ENCODE measurements around the gene PTPN1. TPM values are rescaled to one million over a fixed set of nuclear protein-coding genes. Genes with fewer than 3 reads are reported as not detected.

The PTPN1 gene
- total and polyA plus RNA-seq, 2 of the 13 experiments (the other 11 are each of a cell fraction or from before 2014, with no cell fraction given), result 17.7 to 37.2 TPM

DNA sequence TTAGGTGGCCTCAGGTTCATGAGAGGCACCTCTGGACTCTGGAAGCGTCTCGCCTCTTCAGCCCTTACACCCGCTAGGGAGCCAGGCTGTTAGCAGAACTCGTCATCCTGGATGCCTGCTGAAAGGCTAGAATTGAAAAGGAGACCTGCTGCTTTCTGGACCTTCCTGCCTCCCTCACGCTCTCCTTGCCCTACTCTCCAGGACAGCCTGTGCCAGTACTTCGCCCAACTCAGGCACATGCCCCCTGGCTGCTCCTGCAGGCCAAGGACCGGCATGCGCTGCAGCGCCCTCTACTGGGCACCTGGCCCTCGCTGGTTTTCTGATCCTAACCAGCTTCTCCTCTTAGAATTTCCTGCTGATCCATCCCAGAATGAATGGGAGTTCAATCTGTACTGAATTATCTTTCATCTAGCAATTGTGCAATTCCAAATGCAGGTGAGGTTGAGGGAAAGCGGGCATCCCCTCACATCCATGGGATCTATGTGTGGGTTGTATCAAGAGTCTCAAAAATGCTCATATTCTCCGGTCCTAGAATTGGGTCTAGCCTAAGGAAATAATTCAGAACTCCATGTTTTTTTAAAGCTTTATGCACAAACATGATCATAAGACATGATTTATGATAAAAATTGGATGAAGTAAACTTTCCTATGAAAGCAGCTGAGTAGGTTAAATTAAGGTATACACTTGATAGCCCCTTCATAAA, 78.0 kb downstream of the PTPN1 start:
- WGBS (ENCODE audit: low lambda C conversion rate), result 48% methylated on average over 12 of the region's 12 CpGs
- Histone ChIP-seq H3K4me2 (ENCODE audit: low read depth, low read length) (no peak overlapping the region), H3K4me1 (ENCODE audit: insufficient read depth, low read length) (no peaks in the 10 kb centered on the region), H3K4me3 (replicated peaks in 1 of 3; ENCODE audit: insufficient read depth in 1 of 3, low read depth in 2 of 3, low read length in 3 of 3) (no peak overlapping the region), H4K20me1 (ENCODE audit: insufficient read depth, low read length) (no peaks in the 10 kb centered on the region), H3K9me3 (ENCODE audit: low read length) (no peaks in the 10 kb centered on the region), H3K27me3 (ENCODE audit: control insufficient read depth in 1 of 2, insufficient read depth in 2 of 2, low read length in 2 of 2) (no peaks in the 10 kb centered on the region), H3K36me3 (replicated peaks in 1 of 2; ENCODE audit: control insufficient read depth in 1 of 2, insufficient read depth in 2 of 2, low read length in 2 of 2) (peaks cover 12 to 20% of the 10 kb centered on the region in 2 experiments; a peak in 3 of 5 replicates), H3K79me2 (ENCODE audit: insufficient read depth, low read length) (no peaks in the 10 kb centered on the region), H2AFZ (ENCODE audit: low read length) (no peak overlapping the region), H3K27ac (ENCODE audit: extremely low read length, insufficient read depth, low read length) (no peak overlapping the region), H3K9ac (ENCODE audit: insufficient read depth, low read depth, low read length) (no peak overlapping the region)
- CTCF ChIA-PET (ENCODE audit: low intra/inter-chr PET ratio, low total read pairs), result interaction anchor here (0.7 to 1.5 kb wide), 6 partner anchors 47 to 402 kb away, joined by 3 to 8 read pairs (median 4); partner anchors contain the start of gene PTPN1
- peak; percentile 82 for ATAC-seq
- in situ Hi-C loops (cut with HindIII; ENCODE audit: extremely low pct_ligation_motif_present, low pct_unique_long_range_greater_than_20kb) (loop anchor here (10.0 kb wide), 1 partner anchor 473 kb away; the partner anchor contains the start of gene UBE2V1), intact Hi-C loops (cut with micrococcal nuclease; ENCODE audit: unreplicated experiment) (no loop called here)
- FAIRE-seq, result peak; percentile 87
- POLR2A ChIA-PET, result interaction anchor here (0.7 to 0.8 kb wide), 2 partner anchors 11 to 138 kb away, joined by 4 read pairs; no protein-coding TSS in a partner anchor
- DNase-seq (ENCODE audit: low spot score), result peak; percentile 67
- BruUV-seq (replicated peaks), result no TSS peak
- TF ChIP-seq KLF6 (CRISPR knock-in tag; IDR thresholded peaks at IDR 0.05), result no peak
- TF ChIP-seq, protein P1, sequence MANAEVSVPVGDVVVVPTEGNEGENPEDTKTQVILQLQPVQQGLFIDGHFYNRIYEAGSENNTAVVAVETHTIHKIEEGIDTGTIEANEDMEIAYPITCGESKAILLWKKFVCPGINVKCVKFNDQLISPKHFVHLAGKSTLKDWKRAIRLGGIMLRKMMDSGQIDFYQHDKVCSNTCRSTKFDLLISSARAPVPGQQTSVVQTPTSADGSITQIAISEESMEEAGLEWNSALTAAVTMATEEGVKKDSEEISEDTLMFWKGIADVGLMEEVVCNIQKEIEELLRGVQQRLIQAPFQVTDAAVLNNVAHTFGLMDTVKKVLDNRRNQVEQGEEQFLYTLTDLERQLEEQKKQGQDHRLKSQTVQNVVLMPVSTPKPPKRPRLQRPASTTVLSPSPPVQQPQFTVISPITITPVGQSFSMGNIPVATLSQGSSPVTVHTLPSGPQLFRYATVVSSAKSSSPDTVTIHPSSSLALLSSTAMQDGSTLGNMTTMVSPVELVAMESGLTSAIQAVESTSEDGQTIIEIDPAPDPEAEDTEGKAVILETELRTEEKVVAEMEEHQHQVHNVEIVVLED (CRISPR knock-in tag; IDR thresholded peaks at IDR 0.05; ENCODE audit: borderline replicate concordance), result peak; percentile 15; the same call in 1 of the 2 replicates
- TF ChIP-seq MAFG (CRISPR knock-in tag; IDR thresholded peaks at IDR 0.05), result no peak
- no peak for TF ChIP-seq FLYWCH1 (CRISPR knock-in tag; IDR thresholded peaks at IDR 0.05)
- TF ChIP-seq ZNF607 (CRISPR knock-in tag; IDR thresholded peaks at IDR 0.05; ENCODE audit: borderline replicate concordance), result peak; percentile 73; the same call in 1 of the 2 replicates
- peak; percentile 35; the same call in 1 of the 2 replicates for TF ChIP-seq RARA (CRISPR knock-in tag; IDR thresholded peaks at IDR 0.05)
- no peak for TF ChIP-seq ZBTB20 (CRISPR knock-in tag; IDR thresholded peaks at IDR 0.05; ENCODE audit: borderline replicate concordance, low read depth)
- no peak for TF ChIP-seq KDM1A (CRISPR knock-in tag; IDR thresholded peaks at IDR 0.05)
- 0 out of 2 replicates have a peak, but pooled peaks have one; percentile 33 for TF ChIP-seq HDAC1 (CRISPR knock-in tag; IDR thresholded peaks at IDR 0.05)
- TF ChIP-seq NR2C2 (CRISPR knock-in tag; IDR thresholded peaks at IDR 0.05; ENCODE audit: borderline replicate concordance), result no peak
- TF ChIP-seq ZUFSP (CRISPR knock-in tag; IDR thresholded peaks at IDR 0.05; ENCODE audit: borderline replicate concordance), result no peak
- TF ChIP-seq ATF7 (IDR thresholded peaks at IDR 0.05), result no peak
- TF ChIP-seq ATF7 (CRISPR knock-in tag; IDR thresholded peaks at IDR 0.05), result no peak
- TF ChIP-seq SNAPC2 (CRISPR knock-in tag; IDR thresholded peaks at IDR 0.05), result no peak
- TF ChIP-seq ZNF530 (CRISPR knock-in tag; IDR thresholded peaks at IDR 0.05; ENCODE audit: low read depth), result no peak
- TF ChIP-seq ZBTB3 (CRISPR knock-in tag; IDR thresholded peaks at IDR 0.05; ENCODE audit: borderline replicate concordance, low read depth), result no peak
- 0 out of 2 replicates have a peak, but pooled peaks have one; percentile 18 for TF ChIP-seq GABPB1 (CRISPR knock-in tag; IDR thresholded peaks at IDR 0.05)
- TF ChIP-seq RBAK (CRISPR knock-in tag; IDR thresholded peaks at IDR 0.05), result no peak; the same call in 1 of the 2 replicates
- no peak for TF ChIP-seq KLF12 (CRISPR knock-in tag; IDR thresholded peaks at IDR 0.05; ENCODE audit: borderline replicate concordance)
- TF ChIP-seq GATAD2A (CRISPR knock-in tag; IDR thresholded peaks at IDR 0.05), result peak; percentile 43; the same call in 1 of the 2 replicates
- TF ChIP-seq, protein P2, sequence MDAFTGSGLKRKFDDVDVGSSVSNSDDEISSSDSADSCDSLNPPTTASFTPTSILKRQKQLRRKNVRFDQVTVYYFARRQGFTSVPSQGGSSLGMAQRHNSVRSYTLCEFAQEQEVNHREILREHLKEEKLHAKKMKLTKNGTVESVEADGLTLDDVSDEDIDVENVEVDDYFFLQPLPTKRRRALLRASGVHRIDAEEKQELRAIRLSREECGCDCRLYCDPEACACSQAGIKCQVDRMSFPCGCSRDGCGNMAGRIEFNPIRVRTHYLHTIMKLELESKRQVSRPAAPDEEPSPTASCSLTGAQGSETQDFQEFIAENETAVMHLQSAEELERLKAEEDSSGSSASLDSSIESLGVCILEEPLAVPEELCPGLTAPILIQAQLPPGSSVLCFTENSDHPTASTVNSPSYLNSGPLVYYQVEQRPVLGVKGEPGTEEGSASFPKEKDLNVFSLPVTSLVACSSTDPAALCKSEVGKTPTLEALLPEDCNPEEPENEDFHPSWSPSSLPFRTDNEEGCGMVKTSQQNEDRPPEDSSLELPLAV (CRISPR knock-in tag; conservative IDR thresholded peaks at IDR 0.05; ENCODE audit: low read depth), result no peak
